IMR-90 (cell line): ENCODE results near the gene MYO1D. TPM values are rescaled to one million over a fixed set of nuclear protein-coding genes. Genes with fewer than 3 reads are reported as not detected.

Source experiments
- ATAC-seq: fragments of 200-7000 bp; cut with Tn5 transposase; 2 replicates; pipeline ENCODE4 v1.9.1; 2020; ENCODE audit warnings: low read depth, mild to moderate bottlenecking, moderate library complexity
- BruUV-seq: library from RNA; stranded (reverse); fragments of 400-500 nt; replicated peaks from 2 replicates; lab custom pipeline; 2021; lab: Mats Ljungman, UMichigan
- CTCF ChIA-PET: fragments of 300-600 bp; formaldehyde crosslinking; extraction: SDS; loops from one replicate; lab custom pipeline; 2021; ENCODE audit warnings: antibody characterized with exemption; lab: Yijun Ruan, JAX
- POLR2A ChIA-PET: fragments of 300-600 bp; sonication (Branson Sonifier 250); formaldehyde crosslinking; loops from one replicate; lab custom pipeline; 2022; ENCODE audit warnings: antibody characterized with exemption; ENCODE audit not compliant: unreplicated experiment; lab: Charles Lee
- DNase-seq: peaks from one replicate; pipeline ENCODE4 v3.0.0; 2013
- H2AFZ ChIP-seq: replicated peaks from 2 replicates; pipeline ENCODE3; 2013; ENCODE audit warnings: low read length, mild to moderate bottlenecking; ENCODE audit not compliant: poor library complexity
- H2AK5ac ChIP-seq: 2 replicates; pipeline ENCODE4 v1.6.1; 2013; ENCODE audit warnings: low read depth, low read length, inconsistent platforms
- H2AK9ac ChIP-seq: replicated peaks from 2 replicates; pipeline ENCODE3; 2013; ENCODE audit warnings: mild to moderate bottlenecking, low read depth, low read length, moderate library complexity; ENCODE audit not compliant: poor library complexity
- H2BK120ac ChIP-seq: 2 replicates; pipeline ENCODE4 v1.6.1; 2013; ENCODE audit warnings: low read depth, low read length, inconsistent platforms
- H2BK15ac ChIP-seq: 3 replicates; pipeline ENCODE4 v1.6.1; 2013; ENCODE audit warnings: low read depth, low read length, inconsistent platforms
- H2BK20ac ChIP-seq: 2 replicates; pipeline ENCODE4 v1.6.1; 2013; ENCODE audit warnings: low read depth, mild to moderate bottlenecking, inconsistent platforms, low read length, moderate library complexity
- H2BK5ac ChIP-seq: 2 replicates; pipeline ENCODE4 v1.6.1; 2013; ENCODE audit warnings: mild to moderate bottlenecking, low read depth, low read length, inconsistent platforms; ENCODE audit not compliant: poor library complexity, severe bottlenecking
- H3K14ac ChIP-seq: replicated peaks from 2 replicates; pipeline ENCODE4 v1.6.1; 2013; ENCODE audit warnings: low read depth, low read length, inconsistent platforms
- H3K18ac ChIP-seq: 2 replicates; pipeline ENCODE4 v1.6.1; 2013; ENCODE audit warnings: low read depth, low read length, control low read depth
- H3K23ac ChIP-seq: 2 replicates; pipeline ENCODE4 v1.6.1; 2013; ENCODE audit warnings: low read depth, low read length, inconsistent platforms
- H3K27ac ChIP-seq: 2 replicates; pipeline ENCODE4 v1.5.1; 2013; ENCODE audit warnings: mild to moderate bottlenecking, control low read depth, low read length; ENCODE audit not compliant: insufficient read depth
- H3K27me3 ChIP-seq: 2 replicates; pipeline ENCODE4 v1.6.1; 2013; ENCODE audit warnings: low read length; ENCODE audit not compliant: control insufficient read depth, insufficient read depth
- H3K36me3 ChIP-seq: 2 replicates; pipeline ENCODE4 v1.6.1; 2013; ENCODE audit warnings: low read length, mixed read lengths; ENCODE audit not compliant: control insufficient read depth, insufficient read depth
- H3K4ac ChIP-seq: 2 replicates; pipeline ENCODE4 v1.6.1; 2013; ENCODE audit warnings: low read depth, low read length, inconsistent platforms
- H3K4me1 ChIP-seq: 2 replicates; pipeline ENCODE4 v1.6.1; 2013; ENCODE audit warnings: low read length, mixed read lengths; ENCODE audit not compliant: control insufficient read depth, insufficient read depth
- H3K4me2 ChIP-seq: 2 replicates; pipeline ENCODE4 v1.6.1; 2013; ENCODE audit warnings: low read depth, mild to moderate bottlenecking, control low read depth, low read length, moderate library complexity
- H3K4me3 ChIP-seq: 2 replicates; pipeline ENCODE4 v1.5.1; 2013; ENCODE audit warnings: low read depth, mild to moderate bottlenecking, control low read depth, low read length, moderate library complexity; ENCODE audit not compliant: insufficient read depth
- H3K56ac ChIP-seq: 2 replicates; pipeline ENCODE4 v1.6.1; 2013; ENCODE audit warnings: low read length, inconsistent platforms; ENCODE audit not compliant: insufficient read depth; ENCODE audit errors: extremely low read depth
- H3K79me1 ChIP-seq, 2 experiments: 2 replicates each; pipeline ENCODE4 v1.6.1; 2013; ENCODE audit warnings: low read length in 2 of 2, inconsistent platforms in 1 of 2, low read depth in 1 of 2
- H3K9ac ChIP-seq: 2 replicates; pipeline ENCODE4 v1.6.1; 2013; ENCODE audit warnings: low read depth, low read length, control low read depth
- H3K9me1 ChIP-seq: 2 replicates; pipeline ENCODE4 v1.6.1; 2013; ENCODE audit warnings: low read length, inconsistent platforms; ENCODE audit not compliant: insufficient read depth
- H3K9me3 ChIP-seq: 2 replicates; pipeline ENCODE4 v1.6.1; 2013; ENCODE audit warnings: low read length; ENCODE audit not compliant: control insufficient read depth, insufficient read depth
- H4K20me1 ChIP-seq: 2 replicates; pipeline ENCODE4 v1.6.1; 2013; ENCODE audit warnings: low read length, inconsistent platforms; ENCODE audit not compliant: insufficient read depth
- H4K5ac ChIP-seq: 2 replicates; pipeline ENCODE4 v1.6.1; 2013; ENCODE audit warnings: mild to moderate bottlenecking, low read depth, low read length, control low read depth
- H4K8ac ChIP-seq, 2 experiments: 2 replicates each; pipeline ENCODE4 v1.6.1; 2013; ENCODE audit warnings: low read depth in 2 of 2, low read length in 2 of 2, control low read depth in 1 of 2, inconsistent platforms in 1 of 2
- H4K91ac ChIP-seq: 2 replicates; pipeline ENCODE4 v1.6.1; 2013; ENCODE audit warnings: low read depth, low read length, inconsistent platforms; ENCODE audit not compliant: insufficient read depth
- BHLHE40 ChIP-seq: fragments of 150-350 bp; IDR thresholded peaks from 2 replicates; pipeline ENCODE4 v1.6.1; 2016; ENCODE audit warnings: mild to moderate bottlenecking, low read depth, low read length
- CEBPB ChIP-seq: IDR thresholded peaks from 2 replicates; pipeline ENCODE4 v1.6.1; 2012; ENCODE audit warnings: low read depth, low read length, improper control_type of control experiment
- CHD1 ChIP-seq: IDR thresholded peaks from 2 replicates; pipeline ENCODE4 v1.6.1; 2012; ENCODE audit warnings: low read depth, low read length, improper control_type of control experiment
- CTCF ChIP-seq: conservative IDR thresholded peaks from 2 replicates; pipeline ENCODE4 v1.5.1; 2012; ENCODE audit warnings: mild to moderate bottlenecking, low read depth, low read length, improper control_type of control experiment
- ELK1 ChIP-seq: fragments of 150-350 bp; IDR thresholded peaks from 2 replicates; pipeline ENCODE4 v1.6.1; 2016; ENCODE audit warnings: low read depth, mild to moderate bottlenecking, low read length, moderate library complexity, borderline replicate concordance
- FOS ChIP-seq: fragments of 150-350 bp; IDR thresholded peaks from 2 replicates; pipeline ENCODE4 v1.6.1; 2016; ENCODE audit warnings: low read depth, low read length
- MAFK ChIP-seq: IDR thresholded peaks from 2 replicates; pipeline ENCODE4 v1.6.1; 2012; ENCODE audit warnings: low read depth, low read length, improper control_type of control experiment
- MAZ ChIP-seq: IDR thresholded peaks from 2 replicates; pipeline ENCODE4 v1.6.1; 2012; ENCODE audit warnings: low read depth, mild to moderate bottlenecking, low read length, improper control_type of control experiment, moderate library complexity, borderline replicate concordance
- MXI1 ChIP-seq: IDR thresholded peaks from 2 replicates; pipeline ENCODE4 v1.6.1; 2012; ENCODE audit warnings: low read depth, mild to moderate bottlenecking, low read length, moderate library complexity, borderline replicate concordance
- NFE2L2 ChIP-seq: fragments of 150-350 bp; IDR thresholded peaks from 2 replicates; pipeline ENCODE4 v1.6.1; 2016; ENCODE audit warnings: low read depth, mild to moderate bottlenecking, low read length
- POLR2A ChIP-seq: IDR thresholded peaks from 2 replicates; pipeline ENCODE4 v1.6.1; 2012; ENCODE audit warnings: mild to moderate bottlenecking, low read depth, low read length
- RAD21 ChIP-seq: IDR thresholded peaks from 2 replicates; pipeline ENCODE4 v1.6.1; 2012; ENCODE audit warnings: low read length, improper control_type of control experiment
- RCOR1 ChIP-seq: IDR thresholded peaks from 2 replicates; pipeline ENCODE4 v1.6.1; 2012; ENCODE audit warnings: mild to moderate bottlenecking, low read length, improper control_type of control experiment; ENCODE audit not compliant: insufficient replicate concordance
- RFX5 ChIP-seq: IDR thresholded peaks from 2 replicates; pipeline ENCODE4 v1.8.0; 2012; ENCODE audit warnings: low read depth, mild to moderate bottlenecking, low read length, moderate library complexity
- SMC3 ChIP-seq: fragments of 150-350 bp; IDR thresholded peaks from 2 replicates; pipeline ENCODE4 v1.6.1; 2016; ENCODE audit warnings: low read depth, mild to moderate bottlenecking, antibody characterized with exemption, low read length, moderate library complexity
- USF2 ChIP-seq: fragments of 150-350 bp; IDR thresholded peaks from 2 replicates; pipeline ENCODE4 v1.6.1; 2017; ENCODE audit warnings: mild to moderate bottlenecking, antibody characterized with exemption, low read length, low read depth
- WGBS, 2 experiments: methylation state at CpG; one replicate each; pipeline versions ENCODE4 v1.1.5 to v1.1.7; 2013; ENCODE audit warnings: missing lambda C conversion rate in 2 of 2; ENCODE audit not compliant: insufficient read length in 1 of 2; ENCODE audit errors: extremely low coverage in 2 of 2; 5-methylcytosine and 5-hydroxymethylcytosine counted together
- dilution Hi-C: fragments of 300-500 bp; cut with HindIII; formaldehyde crosslinking; loops from one replicate; pipeline ENCODE4 v1.14.3; 2018; ENCODE audit warnings: low sequenced_read_pairs; ENCODE audit not compliant: unreplicated experiment
- in situ Hi-C: fragments of 300-500 bp; cut with MboI; formaldehyde crosslinking; loops from 3 replicates; pipeline ENCODE4 v1.14.3; 2019; ENCODE audit warnings: low sequenced_read_pairs, inconsistent platforms, mixed read lengths
- intact Hi-C: fragments of 100-400 bp; cut with micrococcal nuclease; formaldehyde crosslinking; loops from 2 replicates; pipeline ENCODE4 v1.10.0; 2022
- polyA plus RNA-seq, 3 experiments: library from polyadenylated mRNA; depleted of rRNA; stranded (reverse); fragments of >200 nt; gene quantifications; 2 replicates each; pipeline ENCODE4 v1.2.3, GENCODE V29; 2012; ENCODE audit warnings: low replicate concordance in 1 of 3
- total RNA-seq: library from RNA; depleted of rRNA; stranded (reverse); fragments of >200 nt; gene quantifications from 2 replicates; pipeline ENCODE4 v1.2.3, GENCODE V29; 2012

Gene MYO1D
- total and polyA plus RNA-seq, 2 of the 4 experiments (the other 2 are of a cell fraction), result 0.63 to 0.90 TPM

- in situ Hi-C loops, result no loop called here
- DNase-seq (no peak), ATAC-seq (no peak)
- no TSS peak for BruUV-seq
- no peak overlapping the region for H3K27ac ChIP-seq
- H4K20me1 ChIP-seq, result no peaks in the 10 kb centered on the region
- H2AFZ ChIP-seq, result no peak overlapping the region
- ChIA-PET POLR2A (no interaction called here), CTCF (no interaction called here)
- no peaks in the 10 kb centered on the region for H3K27me3 ChIP-seq
- no peak overlapping the region for H2BK20ac ChIP-seq
- H2BK5ac ChIP-seq, result no peak overlapping the region
- dilution Hi-C loops, result no loop called here
- no peaks in the 10 kb centered on the region for H3K9me3 ChIP-seq
- no peaks in the 10 kb centered on the region for H3K9me1 ChIP-seq
- H2BK120ac ChIP-seq, result no peak overlapping the region
- no peaks in the 10 kb centered on the region for H3K79me1 ChIP-seq
- TF ChIP-seq RFX5, result no peak
- TF ChIP-seq POLR2A, result no peak
- TF ChIP-seq RAD21, result no peak
- no peak for TF ChIP-seq SMC3
- no peak for TF ChIP-seq MAZ
- TF ChIP-seq FOS, result no peak
- TF ChIP-seq RCOR1, result no peak
- no peak for TF ChIP-seq BHLHE40
- TF ChIP-seq NFE2L2, result no peak
- TF ChIP-seq CHD1, result no peak
- TF ChIP-seq MXI1, result no peak
- no peak for TF ChIP-seq USF2
- no peak for TF ChIP-seq MAFK
- TF ChIP-seq CTCF, result no peak
- TF ChIP-seq CEBPB, result no peak
- no peak for TF ChIP-seq ELK1
- no peak overlapping the region for H3K56ac ChIP-seq
- no peak overlapping the region for H4K91ac ChIP-seq
- H3K18ac ChIP-seq, result no peak overlapping the region
- H3K4me3 ChIP-seq, result no peak overlapping the region
- H3K4ac ChIP-seq, result no peak overlapping the region
- no peak overlapping the region for H3K23ac ChIP-seq
- no peak overlapping the region for H3K14ac ChIP-seq
- no peak overlapping the region for H2BK15ac ChIP-seq
- WGBS, 2 experiments, result 60% methylated on average over 1 of the region's 6 CpGs; no CpG with 5 or more reads in 1 of the 2 experiments
- intact Hi-C loops, result no loop called here
- no peak overlapping the region for H4K8ac ChIP-seq
- no peak overlapping the region for H4K5ac ChIP-seq
- H2AK5ac ChIP-seq, result no peak overlapping the region
- no peaks in the 10 kb centered on the region for H3K36me3 ChIP-seq
- H3K9ac ChIP-seq, result no peak overlapping the region
- H3K4me1 ChIP-seq, result no peaks in the 10 kb centered on the region
- no peak overlapping the region for H2AK9ac ChIP-seq
- H3K4me2 ChIP-seq, result no peak overlapping the region
Measured at GRCh38 chr17:32732900-32733299, 144.0 kb downstream of the MYO1D start.
